ENCODE measurements around the gene KCNQ4. TPM values are rescaled to one million over a fixed set of nuclear protein-coding genes. Genes with fewer than 3 reads are reported as not detected.

The KCNQ4 gene
- total and polyA plus RNA-seq, 12 donors, result 1.0 to 3.4 (median 2.1) TPM

DNA sequence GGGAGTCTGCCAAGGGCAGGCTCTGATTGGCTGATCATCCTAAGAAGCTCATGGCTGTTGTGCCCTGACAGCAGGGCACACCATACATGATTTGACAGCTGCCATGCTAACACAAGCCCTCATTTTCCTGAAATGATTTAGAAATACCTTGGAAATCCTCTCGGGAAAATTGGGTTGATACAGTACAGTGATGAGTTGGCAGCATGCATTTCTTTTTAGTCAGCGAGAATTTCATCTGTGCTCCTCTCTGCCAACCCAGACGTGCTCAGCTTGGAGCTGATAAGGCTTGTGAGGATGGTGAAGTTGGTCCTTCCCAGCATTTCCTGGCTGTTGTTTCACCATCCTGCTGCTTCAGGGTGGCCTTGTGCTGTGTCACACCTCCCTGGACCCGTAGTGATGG lies 22.6 kb upstream of the KCNQ4 start:
- WGBS, 2 donors, result 40 to 64% methylated on average over 4 of the region's 4 CpGs

DNA sequence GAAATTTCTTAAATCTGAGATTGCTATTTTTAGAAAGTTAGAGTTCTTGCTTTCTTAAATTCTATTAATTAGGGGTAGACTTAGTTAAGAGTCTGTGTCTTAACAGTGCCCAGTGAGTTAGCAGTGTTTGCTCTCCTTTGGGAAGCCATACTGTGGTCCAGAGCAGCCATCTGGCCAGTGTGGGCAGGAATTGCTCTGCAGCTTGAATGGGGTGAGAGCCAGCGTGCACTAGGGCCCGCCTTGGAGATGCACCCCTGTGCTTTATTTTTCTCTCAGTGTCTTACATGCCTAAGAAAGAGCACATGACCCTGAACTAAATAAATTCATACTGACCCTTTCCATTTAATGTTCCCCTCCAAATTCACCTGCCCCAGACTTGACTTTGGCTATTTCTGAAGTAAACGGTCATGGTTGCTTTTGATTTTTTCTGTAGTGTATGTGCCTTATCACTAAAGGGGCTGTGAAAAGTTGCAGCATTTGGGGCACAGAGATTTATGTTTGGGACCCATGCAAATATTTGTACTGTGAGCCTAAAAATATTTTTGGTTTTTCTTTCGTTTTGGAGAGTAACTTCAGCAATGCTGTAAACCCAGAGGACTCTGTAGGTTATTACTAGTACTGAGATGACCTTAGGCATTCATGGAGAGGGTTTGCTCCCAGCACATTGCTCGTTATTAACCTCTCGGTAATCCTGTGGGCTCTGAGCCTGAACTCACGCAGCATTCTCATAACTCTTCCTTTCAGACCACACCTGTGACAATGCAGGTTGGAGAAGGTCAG lies 21.3 kb upstream of the KCNQ4 start:
- Histone ChIP-seq H3K36me3 (peaks cover 0 to 100% (median 73%) of the 10 kb centered on the region in 9 donors), H3K9me3 (no peaks in the 10 kb centered on the region), H3K4me3 (no peak overlapping the region), H3K27me3 (no peaks in the 10 kb centered on the region), H3K4me1 (peaks cover 0 to 61% (median 11%) of the 10 kb centered on the region in 9 donors), H3K27ac (no peak overlapping the region)
- TF ChIP-seq, protein P1, sequence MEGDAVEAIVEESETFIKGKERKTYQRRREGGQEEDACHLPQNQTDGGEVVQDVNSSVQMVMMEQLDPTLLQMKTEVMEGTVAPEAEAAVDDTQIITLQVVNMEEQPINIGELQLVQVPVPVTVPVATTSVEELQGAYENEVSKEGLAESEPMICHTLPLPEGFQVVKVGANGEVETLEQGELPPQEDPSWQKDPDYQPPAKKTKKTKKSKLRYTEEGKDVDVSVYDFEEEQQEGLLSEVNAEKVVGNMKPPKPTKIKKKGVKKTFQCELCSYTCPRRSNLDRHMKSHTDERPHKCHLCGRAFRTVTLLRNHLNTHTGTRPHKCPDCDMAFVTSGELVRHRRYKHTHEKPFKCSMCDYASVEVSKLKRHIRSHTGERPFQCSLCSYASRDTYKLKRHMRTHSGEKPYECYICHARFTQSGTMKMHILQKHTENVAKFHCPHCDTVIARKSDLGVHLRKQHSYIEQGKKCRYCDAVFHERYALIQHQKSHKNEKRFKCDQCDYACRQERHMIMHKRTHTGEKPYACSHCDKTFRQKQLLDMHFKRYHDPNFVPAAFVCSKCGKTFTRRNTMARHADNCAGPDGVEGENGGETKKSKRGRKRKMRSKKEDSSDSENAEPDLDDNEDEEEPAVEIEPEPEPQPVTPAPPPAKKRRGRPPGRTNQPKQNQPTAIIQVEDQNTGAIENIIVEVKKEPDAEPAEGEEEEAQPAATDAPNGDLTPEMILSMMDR (IDR thresholded peaks at IDR 0.05), result no peak
- WGBS, 2 donors, result 77 to 79% methylated on average over 7 of the region's 7 CpGs
- ATAC-seq (no peak), DNase-seq (no peak)
- intact Hi-C loops (cut with DNase I), result loop anchor here in 3 of 10 donors (10.0 kb wide), 2 partner anchors 68 to 138 kb away; partner anchors contain the start of gene NFYC (in 1 of the 3)

More for the DNA sequence above, 22.6 kb upstream of the KCNQ4 start:
- TF ChIP-seq, protein P1 (IDR thresholded peaks at IDR 0.05), result no peak
- Histone ChIP-seq H3K27me3 (no peaks in the 10 kb centered on the region), H3K36me3 (peaks cover 0 to 100% (median 71%) of the 10 kb centered on the region in 9 donors), H3K4me1 (peaks cover 0 to 55% (median 11%) of the 10 kb centered on the region in 9 donors), H3K9me3 (no peaks in the 10 kb centered on the region), H3K27ac (peak overlapping the region in 1 of 10 donors; percentile 11), H3K4me3 (no peak overlapping the region)
- intact Hi-C loops (cut with DNase I), result loop anchor here in 3 of 10 donors (10.0 kb wide), 2 partner anchors 66 to 136 kb away; partner anchors contain the start of gene NFYC (in 1 of the 3)
- peak in 3 of 8 donors; percentile 9 to 51 (median 46) for ATAC-seq
- no peak for DNase-seq

DNA sequence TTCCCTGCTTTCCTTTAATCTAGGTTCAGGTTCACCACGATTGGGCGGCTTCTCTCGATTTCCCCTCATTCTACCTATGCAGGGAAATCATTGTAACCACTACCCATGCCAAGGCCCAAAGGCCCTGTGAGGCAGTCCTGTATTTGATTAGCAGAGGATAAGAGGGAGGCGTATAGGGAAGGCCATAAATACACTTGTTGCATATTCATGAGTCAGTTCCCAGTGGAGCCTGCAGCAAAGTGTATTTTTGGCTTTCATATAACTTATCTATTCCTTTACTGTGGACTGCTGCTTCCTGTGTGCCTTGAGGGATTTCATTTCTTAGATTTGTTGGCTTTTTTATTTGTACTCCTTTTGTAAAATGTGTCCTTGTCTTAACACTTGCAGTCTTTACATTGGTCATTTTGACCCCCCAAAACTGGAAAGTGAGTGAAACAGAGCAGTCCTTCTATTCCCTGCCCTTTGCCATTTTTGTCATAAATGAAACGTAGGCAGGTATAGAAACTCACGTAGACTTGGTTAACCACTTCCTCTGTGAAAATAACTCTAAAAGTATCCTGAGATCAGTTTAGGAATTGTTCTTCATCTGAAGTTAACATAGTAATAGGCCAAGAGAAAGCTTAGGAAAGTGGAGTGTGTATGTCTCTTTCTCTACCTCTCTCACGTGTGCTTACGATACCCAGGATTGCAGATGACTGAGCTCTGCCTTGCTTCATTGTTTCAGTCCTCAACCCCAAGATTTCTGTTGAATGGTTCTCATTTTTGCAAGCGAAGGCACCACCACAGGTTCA lies 19.6 kb upstream of the KCNQ4 start:
- Histone ChIP-seq H3K36me3 (peaks cover 0 to 100% (median 73%) of the 10 kb centered on the region in 9 donors), H3K4me1 (peaks cover 0 to 62% (median 11%) of the 10 kb centered on the region in 9 donors), H3K27ac (peak overlapping the region in 2 of 10 donors; percentile 5 to 16), H3K27me3 (no peaks in the 10 kb centered on the region), H3K9me3 (no peaks in the 10 kb centered on the region), H3K4me3 (no peak overlapping the region)
- intact Hi-C loops (cut with DNase I), result loop anchor here in 3 of 10 donors (10.0 kb wide), 2 partner anchors 69 to 139 kb away; partner anchors contain the start of gene NFYC (in 1 of the 3)
- peak in 3 of 8 donors; percentile 17 to 39 (median 29) for ATAC-seq
- 67 to 68% methylated on average over 9 of the region's 9 CpGs for WGBS, 2 donors
- no peak for DNase-seq
- TF ChIP-seq, protein P1 (IDR thresholded peaks at IDR 0.05), result no peak

DNA sequence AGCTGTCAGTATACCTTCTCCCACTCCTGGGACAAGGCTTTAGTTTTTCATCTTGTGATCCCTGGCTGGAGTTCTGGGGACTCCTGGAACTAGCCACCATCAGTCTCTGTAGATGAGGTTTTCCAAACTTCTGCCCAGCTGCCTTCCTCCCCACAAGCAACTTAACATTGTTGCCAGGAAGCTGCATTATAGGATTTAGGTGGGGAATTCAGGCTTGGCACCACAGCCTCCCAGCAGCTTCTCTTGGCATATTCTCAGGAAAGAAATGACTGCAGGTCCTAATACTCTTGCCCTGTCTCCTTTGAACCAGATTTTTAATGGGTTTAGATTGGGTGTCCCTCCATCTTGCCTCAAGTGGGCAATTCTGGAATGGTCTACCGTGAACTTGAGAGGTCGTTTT lies 18.6 kb upstream of the KCNQ4 start:
- 56 to 72% methylated on average over 2 of the region's 2 CpGs for WGBS, 2 donors
- no peak for ATAC-seq
- intact Hi-C loops (cut with DNase I), result loop anchor here in 3 of 10 donors (10.0 kb wide), 2 partner anchors 70 to 140 kb away; partner anchors contain the start of gene NFYC (in 1 of the 3)
- Histone ChIP-seq H3K4me1 (peaks cover 0 to 71% (median 19%) of the 10 kb centered on the region in 9 donors), H3K36me3 (peaks cover 0 to 100% (median 72%) of the 10 kb centered on the region in 9 donors), H3K9me3 (no peaks in the 10 kb centered on the region), H3K27ac (no peak overlapping the region), H3K4me3 (no peak overlapping the region), H3K27me3 (no peaks in the 10 kb centered on the region)
- no peak for DNase-seq
- TF ChIP-seq, protein P1 (IDR thresholded peaks at IDR 0.05), result no peak
